Lower leg skin (tissue), 4 donors: ENCODE results near the gene TBCEL. TPM values are rescaled to one million over a fixed set of nuclear protein-coding genes. Genes with fewer than 3 reads are reported as not detected.

ENCODE experiments used
- DNase-seq, 2 donors: peaks; one replicate each; pipeline ENCODE4 v3.0.0-alpha.2; 2019; ENCODE audit warnings: low spot score in 2 of 2
- H3K4me3 ChIP-seq: fragments of 200-600 bp; sonication (generic); 2 replicates; pipeline ENCODE4 v1.5.1; 2017; ENCODE audit warnings: mild to moderate bottlenecking, low read depth; ENCODE audit not compliant: poor library complexity, severe bottlenecking
- POLR2A ChIP-seq, 2 donors: fragments of 450-650 bp; IDR thresholded peaks; one replicate each; pipeline ENCODE4 v1.6.1; 2016 to 2017; ENCODE audit warnings: antibody characterized with exemption in 2 of 2, mild to moderate bottlenecking in 1 of 2, moderate library complexity in 1 of 2
- WGBS, 2 donors: methylation state at CpG; one replicate each; pipeline ENCODE4 v1.1.5; 2018; 5-methylcytosine and 5-hydroxymethylcytosine counted together
- intact Hi-C: fragments of 100-400 bp; cut with DNase I; formaldehyde crosslinking; loops from one replicate; pipeline ENCODE4 v1.15.0; 2023; ENCODE audit warnings: low total_unique reads
- total RNA-seq, 4 donors: library from RNA; depleted of rRNA; stranded (reverse); fragments of >200 nt; gene quantifications; one replicate each; pipeline ENCODE4 v1.1.0, GENCODE V29; 2016
- TF ChIP-seq, protein P1 (sequence below), 3 donors: fragments of 450-650 bp; IDR thresholded peaks; one replicate each; pipeline ENCODE4 v1.5.1; 2016; ENCODE audit warnings: antibody characterized with exemption in 3 of 3, mild to moderate bottlenecking in 3 of 3, moderate library complexity in 2 of 3

TBCEL gene
- total RNA-seq, 4 donors from 2014 or later, result 6.4 to 11.2 (median 10.8) TPM

DNA sequence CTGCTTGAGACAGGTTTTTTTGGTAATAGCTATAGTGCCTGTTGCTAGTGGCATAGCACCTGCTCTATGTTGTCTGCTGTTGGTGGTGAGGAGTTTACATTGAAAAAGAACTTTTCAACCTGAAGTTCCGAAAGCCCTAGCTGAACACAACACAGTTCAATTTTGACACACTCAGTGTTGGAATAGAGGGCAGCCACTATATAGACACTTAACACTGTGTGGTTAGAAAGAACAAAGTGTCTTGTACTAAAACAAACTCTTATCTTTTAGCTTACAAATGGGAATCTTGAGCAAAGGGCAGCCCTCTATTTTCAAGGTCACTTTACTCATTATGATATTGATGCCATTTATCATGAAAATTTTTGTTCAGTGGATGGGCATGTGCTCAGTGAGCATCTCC is 18.4 kb downstream of the TBCEL start:
- intact Hi-C loops, result no loop called here

DNA sequence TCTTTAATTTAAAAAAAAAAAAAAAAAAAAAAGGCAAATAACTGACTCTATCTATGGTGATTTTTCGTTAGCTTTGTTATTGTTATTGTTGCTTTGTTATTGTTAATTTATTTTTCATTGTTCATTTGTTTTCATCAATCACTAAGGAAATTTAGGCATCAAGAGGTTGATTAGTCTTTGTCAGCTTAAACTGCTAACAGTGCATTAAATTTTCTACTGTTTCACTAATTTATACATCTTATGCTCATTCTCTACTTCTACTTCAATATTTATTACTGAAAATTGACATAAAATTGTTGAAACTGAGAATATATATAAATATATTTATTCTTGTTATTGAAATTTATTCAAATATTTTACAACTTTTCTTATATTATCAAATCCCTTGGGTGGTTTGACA is 24.0 kb downstream of the TBCEL start:
- TF ChIP-seq, protein P1, sequence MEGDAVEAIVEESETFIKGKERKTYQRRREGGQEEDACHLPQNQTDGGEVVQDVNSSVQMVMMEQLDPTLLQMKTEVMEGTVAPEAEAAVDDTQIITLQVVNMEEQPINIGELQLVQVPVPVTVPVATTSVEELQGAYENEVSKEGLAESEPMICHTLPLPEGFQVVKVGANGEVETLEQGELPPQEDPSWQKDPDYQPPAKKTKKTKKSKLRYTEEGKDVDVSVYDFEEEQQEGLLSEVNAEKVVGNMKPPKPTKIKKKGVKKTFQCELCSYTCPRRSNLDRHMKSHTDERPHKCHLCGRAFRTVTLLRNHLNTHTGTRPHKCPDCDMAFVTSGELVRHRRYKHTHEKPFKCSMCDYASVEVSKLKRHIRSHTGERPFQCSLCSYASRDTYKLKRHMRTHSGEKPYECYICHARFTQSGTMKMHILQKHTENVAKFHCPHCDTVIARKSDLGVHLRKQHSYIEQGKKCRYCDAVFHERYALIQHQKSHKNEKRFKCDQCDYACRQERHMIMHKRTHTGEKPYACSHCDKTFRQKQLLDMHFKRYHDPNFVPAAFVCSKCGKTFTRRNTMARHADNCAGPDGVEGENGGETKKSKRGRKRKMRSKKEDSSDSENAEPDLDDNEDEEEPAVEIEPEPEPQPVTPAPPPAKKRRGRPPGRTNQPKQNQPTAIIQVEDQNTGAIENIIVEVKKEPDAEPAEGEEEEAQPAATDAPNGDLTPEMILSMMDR (IDR thresholded peaks at IDR 0.05), result no peak
- TF ChIP-seq POLR2A (IDR thresholded peaks at IDR 0.05), result no peak
- H3K4me3 ChIP-seq, result no peak overlapping the region
- intact Hi-C loops, result loop anchor here (5.0 kb wide), 1 partner anchor 1519 kb away; no protein-coding TSS in a partner anchor
- 94% methylated on average over 1 of the region's 1 CpG for WGBS, 2 donors
- DNase-seq, result no peak

More for the DNA sequence above, 18.4 kb downstream of the TBCEL start:
- no peak for DNase-seq
- 100% methylated on average over 1 of the region's 1 CpG for WGBS, 2 donors
- no peak overlapping the region for H3K4me3 ChIP-seq
- TF ChIP-seq, protein P1 (IDR thresholded peaks at IDR 0.05), result no peak
- no peak for TF ChIP-seq POLR2A (IDR thresholded peaks at IDR 0.05)

DNA sequence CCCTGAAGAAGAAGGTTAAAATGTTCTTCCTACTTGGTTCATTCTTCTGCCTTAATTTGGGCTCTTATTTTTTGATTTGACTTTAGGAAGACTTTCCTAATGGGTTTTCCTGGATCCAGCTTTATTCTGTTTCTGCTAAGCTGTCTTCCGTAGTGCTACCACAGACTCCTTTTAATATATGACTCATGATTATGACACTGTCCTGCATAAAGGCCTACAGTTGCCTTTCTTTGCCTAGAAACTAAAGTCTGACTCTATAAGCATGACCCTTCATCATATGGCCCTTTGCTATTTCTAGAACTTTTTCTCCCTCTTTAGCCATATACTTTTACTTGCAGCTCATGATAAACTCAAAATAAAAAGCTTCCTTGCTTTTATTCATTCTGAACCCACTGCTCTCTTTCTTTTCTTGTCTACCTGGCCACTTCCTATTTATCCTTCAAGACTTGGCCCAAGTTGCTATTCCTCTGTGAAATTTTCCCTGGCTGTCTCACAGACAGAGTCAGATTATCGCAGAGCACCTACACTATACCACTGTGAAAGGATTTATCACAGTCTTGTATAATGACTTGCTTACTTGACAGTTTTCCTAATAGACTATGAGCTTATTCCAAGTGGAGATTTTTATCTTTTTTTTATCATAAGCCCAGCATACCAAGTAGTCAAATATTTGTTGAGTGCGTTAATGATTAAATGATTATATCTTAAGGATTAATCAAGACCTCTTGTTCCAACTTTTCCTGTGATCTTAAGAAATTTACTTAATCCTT is 24.7 kb downstream of the TBCEL start:
- intact Hi-C loops, result loop anchor here (5.0 kb wide), 1 partner anchor 1519 kb away; no protein-coding TSS in a partner anchor
- WGBS, 2 donors, result 71 to 83% methylated on average over 3 of the region's 3 CpGs
- TF ChIP-seq, protein P1 (IDR thresholded peaks at IDR 0.05), result no peak
- no peak for TF ChIP-seq POLR2A (IDR thresholded peaks at IDR 0.05)
- H3K4me3 ChIP-seq, result no peak overlapping the region
- DNase-seq, result no peak

DNA sequence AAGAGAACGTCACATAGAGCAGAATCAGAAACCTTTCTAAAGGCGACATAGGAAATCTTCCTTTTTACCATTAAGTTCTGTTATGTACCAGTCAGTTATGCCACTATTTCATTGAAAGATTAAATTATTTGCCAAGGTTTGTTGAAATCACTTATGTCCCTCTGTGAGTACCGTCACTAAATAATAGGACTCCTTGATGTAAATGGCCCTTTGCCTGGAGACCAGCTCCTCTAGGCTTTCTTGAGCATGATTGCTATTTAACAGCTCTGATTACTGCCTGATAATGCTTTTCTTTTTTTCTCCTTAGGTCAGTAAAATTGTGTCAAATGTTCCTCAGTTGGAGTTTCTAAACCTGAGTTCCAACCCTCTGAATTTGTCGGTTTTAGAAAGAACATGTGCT is 29.3 kb downstream of the TBCEL start:
- 96 to 97% methylated on average over 4 of the region's 4 CpGs for WGBS, 2 donors

DNA sequence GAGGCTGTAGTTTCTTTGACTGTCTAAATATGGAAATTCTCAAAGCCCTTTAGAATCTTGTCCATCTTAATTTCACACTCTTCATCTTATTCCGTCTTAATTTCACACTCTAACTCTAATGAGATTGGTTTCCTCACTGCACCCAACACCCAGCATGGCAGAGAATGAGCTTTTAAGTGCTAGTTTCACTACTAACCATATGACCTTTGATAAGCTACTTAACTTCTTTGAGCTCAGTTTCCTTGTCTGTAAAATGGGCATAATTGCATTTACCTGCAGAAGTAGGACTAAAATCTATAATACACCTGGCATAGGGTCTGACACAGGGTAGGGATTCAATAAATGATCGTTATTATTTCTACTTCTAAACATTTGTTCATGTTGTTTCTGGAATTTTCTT is 30.4 kb downstream of the TBCEL start:
- H3K4me3 ChIP-seq, result no peak overlapping the region
- intact Hi-C loops, result no loop called here
- DNase-seq, result no peak
- 95 to 97% methylated on average over 2 of the region's 2 CpGs for WGBS, 2 donors
- TF ChIP-seq POLR2A (IDR thresholded peaks at IDR 0.05), result no peak

More for the DNA sequence above, 29.3 kb downstream of the TBCEL start:
- no peak overlapping the region for H3K4me3 ChIP-seq
- TF ChIP-seq, protein P1 (IDR thresholded peaks at IDR 0.05), result no peak
- TF ChIP-seq POLR2A (IDR thresholded peaks at IDR 0.05), result no peak
- DNase-seq, result no peak
- intact Hi-C loops, result no loop called here

DNA sequence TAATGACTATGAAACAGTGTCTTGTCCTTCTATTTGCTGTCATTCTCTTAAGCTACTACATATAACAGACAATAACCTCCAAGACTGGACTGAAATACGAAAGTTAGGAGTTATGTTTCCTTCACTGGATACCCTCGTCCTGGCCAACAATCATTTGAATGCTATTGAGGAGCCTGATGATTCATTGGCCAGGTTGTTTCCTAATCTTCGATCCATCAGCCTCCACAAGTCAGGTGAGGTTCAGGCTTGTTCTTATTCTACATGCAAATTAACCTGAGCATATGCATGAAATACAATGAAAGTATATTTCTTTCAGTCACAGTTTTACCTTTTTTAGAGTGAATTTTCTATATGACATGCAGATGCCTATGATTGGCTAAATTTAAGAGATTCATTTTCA is 31.2 kb downstream of the TBCEL start:
- DNase-seq, result no peak
- no peak for TF ChIP-seq POLR2A (IDR thresholded peaks at IDR 0.05)
- TF ChIP-seq, protein P1 (IDR thresholded peaks at IDR 0.05), result no peak
- no peak overlapping the region for H3K4me3 ChIP-seq
- 61 to 62% methylated on average over 3 of the region's 3 CpGs for WGBS, 2 donors
- intact Hi-C loops, result no loop called here
